A673 (cell line): ENCODE data around the gene IGF1R. TPM values are rescaled to one million over a fixed set of nuclear protein-coding genes. Genes with fewer than 3 reads are reported as not detected.

Source experiments
- BruUV-seq: library from RNA; stranded (reverse); fragments of 400-500 nt; replicated peaks from 2 replicates; lab custom pipeline; 2021; lab: Mats Ljungman, UMichigan
- CTCF ChIA-PET: fragments of 300-600 bp; sonication (Branson Sonifier 250); formaldehyde crosslinking; loops from one replicate; lab custom pipeline; 2022; ENCODE audit warnings: antibody characterized with exemption; lab: Charles Lee
- POLR2A ChIA-PET: fragments of 300-600 bp; sonication (Branson Sonifier 250); formaldehyde crosslinking; loops from one replicate; lab custom pipeline; 2022; ENCODE audit warnings: antibody characterized with exemption; ENCODE audit not compliant: low non-redundant PET; lab: Charles Lee
- DNase-seq: peaks from one replicate; pipeline ENCODE4 v3.0.0-alpha.2; 2015; ENCODE audit warnings: low spot score
- H3K27ac ChIP-seq: fragments of 200-600 bp; sonication (generic); 2 replicates; pipeline ENCODE4 v1.5.1; 2016; ENCODE audit warnings: mixed run types, low read depth, mild to moderate bottlenecking, mixed read lengths, antibody characterized with exemption, low read length; ENCODE audit not compliant: poor library complexity, severe bottlenecking
- H3K27me3 ChIP-seq: fragments of 200-600 bp; sonication (generic); replicated peaks from 2 replicates; pipeline ENCODE4 v1.6.1; 2017; ENCODE audit warnings: mixed run types, low read depth, mild to moderate bottlenecking, mixed read lengths, antibody characterized with exemption, low read length; ENCODE audit not compliant: insufficient read depth, poor library complexity
- H3K36me3 ChIP-seq: fragments of 200-600 bp; sonication (generic); 2 replicates; pipeline ENCODE4 v1.6.1; 2016; ENCODE audit warnings: mixed run types, mild to moderate bottlenecking, mixed read lengths, antibody characterized with exemption, low read length; ENCODE audit not compliant: insufficient read depth, poor library complexity, severe bottlenecking
- H3K4me1 ChIP-seq: fragments of 200-600 bp; sonication (generic); 2 replicates; pipeline ENCODE4 v1.6.1; 2017; ENCODE audit warnings: mixed run types, mild to moderate bottlenecking, mixed read lengths, antibody characterized with exemption, low read length; ENCODE audit not compliant: insufficient read depth, poor library complexity, severe bottlenecking
- H3K4me3 ChIP-seq: fragments of 200-600 bp; sonication (generic); 2 replicates; pipeline ENCODE4 v1.5.1; 2016; ENCODE audit warnings: low read depth, mixed run types, mild to moderate bottlenecking, mixed read lengths, low read length; ENCODE audit not compliant: poor library complexity, severe bottlenecking
- H3K9me3 ChIP-seq: fragments of 200-600 bp; sonication (generic); 2 replicates; pipeline ENCODE4 v1.6.1; 2016; ENCODE audit warnings: mixed run types, low read depth, mild to moderate bottlenecking, mixed read lengths, antibody characterized with exemption, low read length; ENCODE audit not compliant: poor library complexity, severe bottlenecking
- CTCF ChIP-seq: fragments of 300-800, 200-600 bp; sonication (generic); conservative IDR thresholded peaks from 2 replicates; pipeline ENCODE4 v1.5.1; 2017; ENCODE audit warnings: low read depth, mild to moderate bottlenecking, antibody characterized with exemption, low read length, moderate library complexity, mixed read lengths
- EZH2 ChIP-seq: fragments of 200-600 bp; sonication (generic); IDR thresholded peaks from 2 replicates; pipeline ENCODE4 v1.6.1; 2017; ENCODE audit warnings: borderline replicate concordance, low read depth, mild to moderate bottlenecking, mixed read lengths, antibody characterized with exemption, low read length; ENCODE audit not compliant: poor library complexity, severe bottlenecking
- intact Hi-C: fragments of 100-400 bp; cut with micrococcal nuclease; formaldehyde crosslinking; loops from one replicate; pipeline ENCODE4 v1.10.0; 2022; ENCODE audit not compliant: unreplicated experiment
- total RNA-seq: library from RNA; stranded (reverse); gene quantifications from 2 replicates; pipeline ENCODE4 v1.2.3, GENCODE V29; 2021

The IGF1R gene
- total RNA-seq, 1 experiment from 2014 or later = 34.9 TPM

- ChIA-PET CTCF (no interaction called here), POLR2A (no interaction called here)
- intact Hi-C loops = loop anchor here (5.0 to 10.0 kb wide), 2 partner anchors 126 to 414 kb away; no protein-coding TSS in a partner anchor
- Histone ChIP-seq H3K27me3 (peaks cover 8% of the 10 kb centered on the region), H3K4me3 (peak overlapping the region; percentile 85), H3K36me3 (no peaks in the 10 kb centered on the region), H3K27ac (peak overlapping the region; percentile 88), H3K9me3 (no peaks in the 10 kb centered on the region), H3K4me1 (peaks cover 22% of the 10 kb centered on the region)
- TSS peak; percentile 18 for BruUV-seq
- DNase-seq = peak; percentile 17
- TF ChIP-seq EZH2 = no peak
- no peak for TF ChIP-seq CTCF
Measured at GRCh38 chr15:98651036-98651481, 2.7 kb downstream of the IGF1R start.

GRCh38 chr15:98651581-98652220 lies 3.4 kb downstream of the IGF1R start:
- ChIA-PET CTCF (interaction anchor here (1.1 kb wide), 1 partner anchor 133 kb away, joined by 3 read pairs; no protein-coding TSS in a partner anchor), POLR2A (no interaction called here)
- Histone ChIP-seq H3K27me3 (peaks cover 2% of the 10 kb centered on the region), H3K27ac (peak overlapping the region; percentile 88), H3K4me3 (peak overlapping the region; percentile 85), H3K4me1 (peaks cover 19% of the 10 kb centered on the region), H3K36me3 (no peaks in the 10 kb centered on the region), H3K9me3 (no peaks in the 10 kb centered on the region)
- TF ChIP-seq CTCF (no peak), EZH2 (no peak)
- intact Hi-C loops = loop anchor here (5.0 to 10.0 kb wide), 2 partner anchors 126 to 413 kb away; no protein-coding TSS in a partner anchor
- no TSS peak for BruUV-seq
- no peak for DNase-seq

GRCh38 chr15:98653686-98654085 lies 5.3 kb downstream of the IGF1R start:
- ChIA-PET POLR2A (interaction anchor here (0.6 kb wide), 1 partner anchor 52 kb away, joined by 5 read pairs; no protein-coding TSS in a partner anchor), CTCF (no interaction called here)
- TF ChIP-seq CTCF (no peak), EZH2 (no peak)
- Histone ChIP-seq H3K9me3 (no peaks in the 10 kb centered on the region), H3K27ac (no peak overlapping the region), H3K27me3 (no peaks in the 10 kb centered on the region), H3K4me1 (peaks cover 19% of the 10 kb centered on the region), H3K36me3 (no peaks in the 10 kb centered on the region), H3K4me3 (no peak overlapping the region)
- BruUV-seq = no TSS peak
- DNase-seq = peak; percentile 55
- intact Hi-C loops = loop anchor here (5.0 to 10.0 kb wide), 2 partner anchors 124 to 411 kb away; no protein-coding TSS in a partner anchor
